Esophagus mucosa (tissue), 1 donor: Measurements from ENCODE around the gene PLPP1. TPM values are rescaled to one million over a fixed set of nuclear protein-coding genes. Genes with fewer than 3 reads are reported as not detected.

Source experiments
- ATAC-seq: fragments of 200-7000 bp; cut with Tn5 transposase; one replicate; pipeline ENCODE4 v1.9.1; 2020
- total RNA-seq: library from RNA; stranded (reverse); gene quantifications from one replicate; pipeline ENCODE4 v1.2.4, GENCODE V29; 2023
- donor health status: DM: yes; HTN: yes; CAD: no.

Gene PLPP1
- total RNA-seq, 1 donor from 2014 or later, result 16.2 TPM

DNA sequence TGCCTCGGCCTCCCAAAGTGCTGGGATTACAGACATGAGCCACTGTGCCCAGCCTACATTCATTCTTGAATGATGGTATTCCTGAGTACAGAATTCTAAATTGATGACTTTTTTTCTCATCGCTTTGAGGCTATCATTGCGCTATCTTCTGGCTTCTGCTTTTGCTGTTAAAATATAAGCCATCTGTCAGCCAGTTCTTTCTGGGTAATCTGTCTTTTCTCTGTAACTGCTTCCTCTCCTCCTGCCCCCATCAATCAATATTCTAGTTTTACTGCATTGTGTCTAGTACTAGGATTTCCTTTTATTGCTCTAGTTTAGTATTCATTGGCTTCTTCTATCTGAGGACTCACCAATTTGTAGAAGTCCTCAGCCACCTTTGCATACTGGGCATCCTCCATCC is 89.0 kb downstream of the PLPP1 start:
- ATAC-seq, result no peak

DNA sequence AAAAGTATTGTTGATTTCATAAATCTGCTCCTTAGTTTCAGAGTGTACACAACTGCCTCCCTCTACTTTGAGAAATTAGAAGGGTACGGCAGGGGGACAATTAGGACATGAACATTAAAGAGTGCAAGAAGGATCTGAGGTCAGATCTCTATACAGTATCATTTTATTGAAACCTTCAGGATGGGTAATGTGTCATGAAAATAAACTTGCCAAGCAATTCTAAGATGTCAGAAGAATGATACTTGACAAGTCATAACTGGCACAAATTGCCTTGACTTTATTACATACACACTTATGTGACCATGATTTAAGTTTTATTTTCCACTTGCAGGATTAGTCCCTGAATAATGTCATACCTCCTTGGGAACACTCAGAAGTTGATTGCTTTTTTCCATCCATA is 92.8 kb downstream of the PLPP1 start:
- no peak for ATAC-seq

DNA sequence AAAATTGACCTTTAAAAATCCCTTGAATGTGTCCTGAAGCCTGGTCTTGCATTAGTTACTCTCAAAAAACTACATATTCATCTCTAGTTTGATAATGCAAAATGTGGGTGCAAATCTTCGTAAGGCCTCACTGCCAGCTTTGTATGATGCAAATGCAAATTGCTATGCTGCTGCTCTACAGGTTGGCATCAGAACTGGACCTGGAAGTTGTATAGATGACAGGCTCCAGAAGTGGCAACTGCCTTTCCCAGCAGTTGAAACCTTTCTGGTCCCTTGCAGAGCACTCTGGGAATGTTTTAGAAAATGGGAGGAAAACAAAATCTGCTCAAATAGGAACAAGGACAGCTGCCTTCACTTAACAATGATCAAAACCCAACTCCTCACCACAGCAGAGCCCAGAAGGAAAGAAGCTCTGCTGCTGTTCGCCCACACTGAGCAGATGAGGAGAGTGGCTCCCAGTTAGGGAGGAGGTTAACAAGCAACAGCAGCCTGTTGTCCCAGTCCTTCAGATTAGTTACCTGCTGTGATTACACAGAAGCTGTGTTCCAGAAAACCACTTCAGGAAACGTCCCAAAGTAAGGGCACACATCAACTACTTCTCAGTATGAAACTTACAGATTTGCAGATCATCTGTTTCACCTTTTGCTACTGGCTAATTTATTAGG is 93.5 kb downstream of the PLPP1 start:
- ATAC-seq, result no peak

DNA sequence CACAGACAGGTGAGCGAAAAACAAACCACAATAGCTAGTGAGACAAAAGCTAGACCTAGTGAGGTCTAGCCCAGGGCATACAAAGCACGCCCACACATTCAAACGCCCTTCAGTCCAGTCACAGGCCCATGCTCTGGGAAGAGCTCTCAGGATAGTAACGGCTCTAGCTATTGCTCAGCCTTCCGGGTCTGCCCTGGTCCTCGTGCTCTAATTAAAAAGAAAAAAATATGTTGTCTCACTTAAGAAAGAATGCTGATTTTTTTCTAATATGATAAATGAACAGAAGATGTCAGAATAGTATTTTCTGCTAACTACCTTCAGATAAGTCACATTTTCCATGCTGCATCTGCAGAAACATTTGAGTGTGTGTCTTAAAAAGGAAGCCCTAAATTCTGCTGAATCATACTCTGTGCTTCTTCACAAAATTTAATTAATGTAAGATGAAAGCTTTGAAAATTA is 94.5 kb downstream of the PLPP1 start:
- ATAC-seq, result no peak

DNA sequence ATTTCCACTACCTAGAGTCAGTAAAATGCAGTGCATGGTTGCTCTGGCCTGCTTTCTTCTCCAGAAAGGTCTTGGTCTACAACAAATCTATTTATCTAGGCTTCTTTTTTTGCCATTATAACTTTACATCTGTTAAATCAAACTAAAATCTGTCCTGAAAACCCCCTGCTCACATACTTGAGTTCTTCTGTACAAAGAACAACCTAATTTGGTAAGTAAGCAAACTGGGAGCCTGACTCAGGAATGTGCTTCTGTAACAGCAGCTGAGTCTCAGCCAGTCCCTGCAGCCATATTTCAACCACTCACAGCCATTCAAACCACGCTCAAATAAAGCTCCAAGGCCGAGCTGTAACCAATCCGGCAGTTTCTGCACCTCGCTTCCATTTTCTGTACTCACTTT is 95.8 kb downstream of the PLPP1 start:
- no peak for ATAC-seq

DNA sequence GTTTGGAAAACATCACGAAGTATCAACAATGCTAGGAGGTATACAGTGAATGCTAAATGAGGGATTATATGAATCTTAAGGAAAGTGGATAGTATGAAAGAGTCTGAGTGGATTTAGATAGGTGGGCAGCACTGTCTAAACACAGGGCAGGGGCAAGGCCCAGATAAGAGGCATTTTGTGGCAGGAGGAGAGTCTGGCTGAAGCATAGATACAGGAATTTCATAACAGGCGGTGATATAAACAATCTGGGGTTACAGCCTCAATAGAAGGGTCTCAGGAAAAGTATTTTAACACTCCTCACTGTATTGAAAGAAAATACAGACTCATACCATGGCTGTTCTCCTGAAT is 96.9 kb downstream of the PLPP1 start:
- ATAC-seq, result no peak

DNA sequence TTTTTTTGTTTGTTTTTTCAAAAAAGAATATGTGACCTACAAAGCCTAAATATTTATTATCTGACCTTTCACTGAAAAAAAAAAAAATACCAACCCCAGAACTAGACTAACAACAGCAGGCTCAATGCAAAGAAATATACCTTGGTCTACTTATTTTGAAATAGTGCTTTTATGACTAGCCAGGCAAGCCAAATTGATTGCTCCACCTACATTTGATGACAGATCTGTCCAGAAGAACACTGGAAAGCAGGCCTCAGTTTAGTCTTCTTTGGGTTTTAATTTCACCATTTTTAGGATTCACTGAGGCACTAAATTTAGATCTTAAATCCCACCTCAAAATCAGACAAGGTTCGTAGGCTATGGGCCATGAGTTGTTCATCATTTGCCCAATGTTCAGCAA is 97.3 kb downstream of the PLPP1 start:
- no peak for ATAC-seq

DNA sequence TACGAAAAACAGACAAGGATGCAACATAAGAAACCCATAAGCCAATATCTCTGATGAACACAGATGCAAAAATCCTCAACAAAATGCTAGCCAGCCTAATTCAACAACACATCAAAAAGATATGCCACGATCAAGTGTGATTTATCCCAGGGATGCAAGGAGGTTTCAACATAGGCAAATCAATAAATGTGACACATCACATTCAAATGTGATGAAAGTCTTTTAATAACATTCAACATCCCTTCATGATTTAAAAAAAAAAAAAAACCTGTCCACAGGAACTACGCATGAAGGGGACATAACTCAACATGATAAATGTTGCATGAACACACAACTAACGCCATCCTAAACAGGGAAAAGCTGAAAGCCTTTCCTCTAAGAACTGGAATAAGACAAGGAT is 102.2 kb downstream of the PLPP1 start:
- no peak for ATAC-seq

DNA sequence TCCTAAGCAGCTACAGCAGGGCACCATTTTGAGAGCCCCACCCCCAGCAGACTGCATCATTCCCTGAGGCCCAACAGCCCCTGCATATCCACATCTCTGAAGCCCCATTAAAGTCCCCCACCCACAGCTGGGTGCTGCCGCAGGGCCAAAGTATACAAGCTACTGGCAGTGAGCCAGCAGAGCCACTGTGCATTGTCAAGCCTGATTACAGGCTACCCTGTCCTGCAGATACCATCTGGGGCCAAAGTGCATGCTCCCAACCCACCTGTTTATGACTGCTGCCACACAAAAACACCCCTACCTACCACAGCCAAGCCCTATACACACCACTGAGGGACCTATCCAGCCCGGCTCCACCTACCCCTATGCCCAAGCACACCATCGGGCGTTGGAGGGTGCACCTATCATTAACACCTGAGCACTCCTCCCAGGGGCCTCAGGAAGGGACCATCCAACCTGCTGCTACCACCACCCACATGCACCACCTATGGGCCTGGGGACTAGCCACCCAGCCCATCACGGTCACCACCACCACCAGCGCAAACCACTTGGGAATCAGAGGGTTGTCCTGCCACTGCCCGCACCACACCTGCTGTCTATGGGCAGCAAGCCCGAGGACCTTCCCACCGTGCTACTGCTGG is 105.0 kb downstream of the PLPP1 start:
- peak; percentile 25 for ATAC-seq

DNA sequence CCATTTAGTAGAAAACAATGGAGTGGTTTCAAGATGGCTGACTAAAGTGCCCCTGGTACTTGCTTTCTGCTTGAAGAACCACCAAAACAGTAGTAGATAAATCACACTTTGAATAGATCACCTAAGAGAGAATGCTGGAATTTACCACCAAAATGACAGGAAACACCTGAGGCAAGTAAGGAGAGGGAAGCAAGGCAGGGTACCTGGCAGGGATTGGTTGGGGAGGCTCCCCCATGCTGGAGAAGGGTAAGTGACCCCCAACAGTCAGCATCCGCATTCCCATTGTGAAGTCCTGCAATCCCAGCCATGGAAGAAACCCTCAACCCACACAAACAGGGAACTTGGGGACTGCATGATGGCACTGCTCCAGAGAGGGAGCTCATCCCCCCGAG is 105.5 kb downstream of the PLPP1 start:
- no peak for ATAC-seq

DNA sequence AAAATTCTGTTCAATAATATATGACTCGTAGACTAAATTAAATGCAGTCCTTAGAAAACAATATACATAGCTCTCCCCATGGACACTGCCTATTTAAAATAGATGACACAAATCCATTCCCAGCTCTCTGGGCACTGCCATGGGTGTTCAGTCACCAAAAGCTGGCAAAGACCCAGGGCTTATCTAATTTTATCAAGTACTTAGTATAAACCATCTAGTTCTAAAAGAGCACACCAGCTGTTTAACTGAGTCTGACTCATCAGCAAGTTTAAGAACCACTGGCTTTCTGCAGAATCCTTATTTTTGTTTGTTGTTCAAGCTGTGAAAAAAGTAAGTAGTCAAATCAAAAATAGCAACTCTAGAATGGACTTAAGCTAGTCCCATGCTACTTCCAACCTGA is 107.6 kb downstream of the PLPP1 start:
- no peak for ATAC-seq

DNA sequence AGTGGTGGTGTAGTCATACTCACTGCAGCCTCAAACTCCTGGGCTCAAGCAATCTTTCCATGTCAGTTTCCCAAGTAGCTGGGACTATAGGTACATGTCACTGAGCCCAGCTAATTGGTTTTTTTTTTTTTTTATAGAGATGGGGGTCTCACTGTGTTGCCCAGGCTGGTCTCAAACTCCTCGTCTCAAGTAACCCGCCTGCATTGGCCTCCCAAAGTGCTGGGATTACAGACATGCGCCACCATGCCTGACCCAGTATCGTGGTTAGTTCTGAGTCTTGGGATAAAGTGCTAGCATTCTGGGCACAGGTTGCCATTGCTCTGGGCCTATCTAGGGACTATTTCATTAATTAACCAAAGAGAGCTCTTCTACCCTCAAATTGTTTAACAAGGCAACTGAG is 108.3 kb downstream of the PLPP1 start:
- ATAC-seq, result no peak

DNA sequence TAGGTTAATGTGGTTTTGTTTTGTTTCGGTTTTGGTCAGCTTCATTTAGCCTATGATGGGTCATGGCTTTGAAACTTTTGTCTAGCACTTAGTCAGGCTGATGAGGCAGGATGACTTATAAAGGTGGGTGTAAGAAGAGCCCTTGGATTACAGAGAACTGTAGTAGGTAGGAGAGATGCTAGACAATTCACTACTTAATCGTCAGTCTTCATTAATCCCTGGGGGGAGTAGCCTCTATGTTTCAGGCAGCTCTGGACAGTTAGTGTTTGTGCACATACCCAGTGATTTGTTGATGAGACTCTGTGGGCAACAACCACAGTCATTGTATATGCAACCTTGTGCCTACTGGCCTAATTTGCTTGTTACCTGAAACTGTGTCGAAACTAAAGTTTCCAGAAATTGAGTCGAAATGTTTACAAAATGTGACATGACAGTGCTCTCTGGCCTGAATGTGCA is 113.7 kb downstream of the PLPP1 start:
- ATAC-seq, result no peak

DNA sequence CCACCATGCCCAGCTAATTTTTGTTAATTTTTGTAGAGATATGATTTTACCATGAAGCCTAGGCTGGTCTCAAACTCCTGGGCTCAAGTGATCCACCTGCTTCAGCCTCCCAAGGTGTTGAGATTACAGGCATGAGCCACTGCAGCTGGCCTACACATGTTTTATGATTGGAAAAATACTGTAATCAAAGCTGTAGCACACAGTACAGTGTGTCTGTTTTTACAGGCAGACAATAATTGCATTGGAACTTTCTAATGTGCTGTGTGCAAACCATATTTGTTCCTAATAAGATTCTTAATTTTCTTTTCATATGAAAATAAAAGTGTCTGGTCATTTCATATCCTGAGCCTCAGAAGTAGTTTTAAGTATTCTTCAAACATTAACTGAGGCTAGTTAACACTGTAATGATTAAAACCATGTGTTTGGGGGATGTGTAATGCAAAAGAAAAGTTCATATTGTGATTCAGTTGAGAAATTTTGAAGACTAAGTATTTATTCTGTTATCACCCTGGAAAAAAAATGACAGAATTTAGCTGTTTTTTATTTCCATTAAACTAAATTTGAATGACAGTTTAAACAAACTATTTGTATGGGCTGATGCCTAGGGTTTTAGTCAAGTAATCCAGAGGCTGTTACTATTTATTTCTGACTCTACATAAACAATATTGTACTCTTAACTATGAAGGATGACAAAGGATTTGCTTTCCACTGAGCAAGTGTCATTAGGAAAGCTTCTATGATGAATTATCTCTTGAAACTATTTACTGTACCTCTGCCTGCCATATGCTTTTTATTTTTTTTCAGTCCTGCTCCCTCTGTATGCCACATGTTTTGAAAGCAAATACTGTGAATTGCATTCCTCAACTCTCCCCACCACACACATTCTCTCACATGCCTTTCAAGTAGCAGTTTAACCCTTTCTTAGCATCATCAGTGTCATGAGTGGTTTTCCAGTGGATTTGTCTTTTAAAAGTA is 115.5 kb downstream of the PLPP1 start:
- ATAC-seq, result no peak

DNA sequence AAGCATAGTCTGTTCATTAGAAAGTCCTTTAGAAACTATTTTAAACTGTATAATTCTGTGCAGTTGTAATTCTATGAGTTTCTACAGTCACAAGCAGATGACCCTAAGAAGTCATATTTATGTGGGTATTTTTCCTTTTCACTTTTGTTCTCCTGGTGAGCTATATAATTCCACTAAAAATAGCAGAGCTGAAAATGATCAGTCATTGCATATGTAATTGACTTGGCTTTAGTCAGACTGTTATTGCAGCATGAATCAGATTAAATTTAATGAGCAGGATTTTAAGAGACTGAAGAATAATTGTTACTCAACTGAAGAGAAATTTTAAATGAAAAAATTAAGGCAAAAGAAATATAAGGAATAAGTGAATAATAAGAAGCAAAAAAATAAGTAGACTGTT is 118.5 kb downstream of the PLPP1 start:
- ATAC-seq, result no peak

DNA sequence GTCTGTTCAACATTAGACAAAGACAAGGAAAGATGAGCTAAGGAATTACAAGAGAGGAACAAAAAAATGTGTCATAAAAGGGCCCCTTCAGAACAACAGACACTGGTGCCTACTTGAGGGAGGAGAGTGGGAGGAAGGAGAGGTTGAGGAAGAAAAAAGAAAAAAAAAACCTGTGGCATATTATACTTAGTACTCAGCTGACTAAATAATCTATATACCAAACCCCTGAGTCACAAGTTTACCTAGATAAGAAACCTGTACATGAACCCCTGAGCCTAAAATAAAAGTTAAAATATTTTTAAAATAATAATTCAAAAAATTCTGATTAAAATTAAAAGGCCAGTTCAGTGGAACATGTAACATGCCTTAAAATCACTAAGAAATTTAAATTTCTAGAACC is 119.7 kb downstream of the PLPP1 start:
- ATAC-seq, result no peak

DNA sequence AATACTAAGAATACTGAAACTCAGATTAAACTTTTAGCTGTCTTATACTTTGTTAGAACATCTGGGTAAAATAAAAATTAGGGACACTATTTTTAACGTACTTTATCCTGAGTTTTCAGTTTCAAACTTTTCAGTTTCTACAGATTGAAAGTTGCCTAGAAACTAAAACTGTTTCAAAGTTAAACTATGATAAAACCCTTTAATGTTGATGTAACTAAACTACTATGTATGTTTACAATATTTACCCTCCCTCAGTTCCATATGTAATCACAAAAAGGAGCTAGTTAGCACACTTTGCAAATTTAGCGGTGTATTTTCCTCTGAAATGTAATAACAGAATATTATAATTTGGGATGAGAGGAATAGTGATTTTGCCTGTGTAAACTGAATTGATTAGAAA is 121.1 kb downstream of the PLPP1 start:
- ATAC-seq, result no peak

DNA sequence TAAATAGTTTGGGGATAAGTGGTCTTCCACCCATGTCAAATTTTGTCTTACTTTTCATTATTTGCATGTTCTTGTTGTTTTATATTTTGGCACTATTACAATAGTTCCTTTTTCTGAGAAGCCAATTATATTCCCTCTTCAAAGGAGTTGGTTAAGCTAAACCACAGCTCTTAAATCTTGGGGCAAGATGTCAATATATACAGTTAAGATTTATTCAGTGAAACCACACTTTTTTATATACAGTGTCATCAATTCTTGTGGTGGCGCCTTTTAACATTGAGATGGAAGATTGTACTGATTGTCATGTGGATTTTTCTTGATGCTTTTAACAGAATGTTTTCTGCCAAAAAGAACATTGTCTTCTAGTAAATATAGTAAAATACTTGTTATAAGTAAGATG is 122.9 kb downstream of the PLPP1 start:
- no peak for ATAC-seq

DNA sequence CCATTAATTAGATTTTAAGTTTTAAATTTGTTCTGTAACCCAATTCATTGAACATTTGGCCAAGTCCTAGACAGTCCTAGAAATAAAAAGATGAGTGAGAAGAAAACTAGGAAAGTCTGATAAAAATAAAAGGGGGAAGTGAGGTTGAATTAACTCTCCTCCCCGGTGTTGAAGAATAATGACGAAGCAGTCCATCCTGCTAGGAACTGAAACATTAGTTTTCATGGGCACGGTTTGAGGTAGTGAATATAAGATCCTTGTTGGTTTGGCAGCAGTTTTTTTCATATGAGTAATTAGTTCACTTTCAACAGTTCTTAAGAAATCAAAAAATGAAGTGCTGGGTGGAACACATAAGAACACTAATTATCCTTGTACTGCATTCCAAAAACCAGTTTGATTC is 123.9 kb downstream of the PLPP1 start:
- ATAC-seq, result no peak

DNA sequence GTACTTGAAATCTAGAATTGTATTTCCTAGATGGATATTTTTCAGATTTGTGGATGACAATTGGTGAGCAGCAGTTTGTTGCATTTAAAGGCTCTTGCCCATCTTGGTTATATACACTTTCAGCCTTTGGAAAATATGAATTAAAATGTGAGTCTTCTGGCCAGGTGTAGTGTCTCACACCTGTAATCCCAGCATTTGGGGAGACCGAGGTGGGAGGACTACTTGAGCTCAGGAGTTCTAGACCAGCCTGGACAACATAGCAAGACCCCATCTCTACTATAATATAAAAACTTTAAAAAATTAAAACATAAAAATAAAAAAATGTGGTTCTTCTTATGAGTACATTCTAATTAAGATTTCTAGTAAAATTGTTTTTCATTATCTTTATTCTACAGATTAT is 125.0 kb downstream of the PLPP1 start:
- no peak for ATAC-seq

DNA sequence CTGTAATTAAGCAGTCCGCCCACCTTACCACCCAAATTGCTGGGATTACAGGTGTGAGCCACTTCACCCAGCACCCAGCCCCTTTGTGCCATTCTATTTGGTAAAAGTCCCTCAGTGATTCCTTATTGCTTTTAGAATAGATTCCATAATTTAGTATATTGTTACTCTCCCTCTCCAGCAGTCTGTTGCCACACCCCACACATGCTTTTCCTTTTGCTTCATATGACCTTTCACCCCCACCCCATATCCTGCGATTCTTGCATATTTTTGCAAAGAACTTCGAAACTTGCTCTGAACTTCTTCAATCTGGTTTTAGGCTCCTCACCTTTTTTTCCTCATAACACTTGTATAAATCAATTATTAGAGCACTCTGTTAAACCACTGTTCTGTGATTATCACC is 126.8 kb downstream of the PLPP1 start:
- no peak for ATAC-seq

DNA sequence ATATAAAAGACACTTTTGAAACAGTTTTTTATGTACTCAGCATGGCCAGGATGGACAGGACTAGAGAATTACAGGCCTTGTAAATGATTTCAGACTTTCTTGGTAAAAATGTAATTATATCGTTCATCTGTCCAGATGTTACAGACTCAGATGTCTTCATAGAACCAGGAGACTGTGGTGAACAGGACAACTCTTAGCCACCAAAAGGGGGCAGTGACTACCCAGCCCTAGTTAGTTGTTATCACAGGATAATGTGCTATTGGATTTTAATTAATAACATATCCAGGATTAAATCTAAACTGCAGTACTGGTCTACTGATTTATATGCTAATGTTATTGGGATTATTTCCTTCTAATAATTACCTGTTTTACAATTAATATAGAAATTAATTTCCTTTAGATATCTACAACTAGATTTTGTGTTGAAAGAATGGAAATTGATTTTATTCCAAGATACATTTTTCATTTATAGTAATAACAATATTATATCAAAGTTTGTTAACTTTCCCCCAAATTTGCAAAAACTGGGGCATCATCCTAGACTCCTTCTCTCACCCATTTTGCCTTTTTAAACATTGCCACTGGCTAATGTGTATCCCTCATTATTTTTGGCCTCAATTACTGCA is 127.6 kb downstream of the PLPP1 start:
- peak; percentile 51 for ATAC-seq

DNA sequence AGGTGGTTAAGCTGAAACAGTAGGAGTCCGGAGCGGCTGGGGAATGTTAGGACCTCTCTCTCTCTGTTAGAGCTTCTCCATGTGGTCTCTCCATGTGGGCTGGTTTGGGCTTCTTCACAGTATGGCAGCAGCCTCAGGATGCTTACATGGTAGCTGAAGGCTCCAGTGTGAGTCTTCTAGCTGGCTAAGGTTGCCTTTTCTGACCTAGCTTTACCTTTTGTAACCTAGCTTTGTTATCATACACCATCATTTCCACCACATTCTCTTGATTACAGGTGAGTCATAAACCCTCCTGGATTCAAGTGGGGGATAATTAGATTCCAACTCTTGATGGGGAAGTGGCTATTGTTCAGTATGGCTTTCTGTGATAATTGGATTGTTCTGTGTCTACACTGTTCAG is 128.5 kb downstream of the PLPP1 start:
- ATAC-seq, result no peak
